Tibial nerve (tissue), 3 donors: ENCODE measurements around the gene SELL.

ENCODE experiments used
- POLR2A ChIP-seq, 2 donors: fragments of 450-650 bp; IDR thresholded peaks; one replicate each; pipeline ENCODE4 v1.6.1; 2017; ENCODE audit warnings: antibody characterized with exemption in 2 of 2, mild to moderate bottlenecking in 2 of 2, moderate library complexity in 2 of 2
- TF ChIP-seq, protein P1 (sequence below), 5 experiments: fragments of 200-600 bp in 3 of 5; fragments of 450-650 bp in 2 of 5; sonication (generic) in 3 of 5; IDR thresholded peaks; one replicate each; pipeline ENCODE4 v1.5.1; 2016 to 2019; ENCODE audit warnings: antibody characterized with exemption in 5 of 5, mild to moderate bottlenecking in 3 of 5, moderate library complexity in 2 of 5

DNA sequence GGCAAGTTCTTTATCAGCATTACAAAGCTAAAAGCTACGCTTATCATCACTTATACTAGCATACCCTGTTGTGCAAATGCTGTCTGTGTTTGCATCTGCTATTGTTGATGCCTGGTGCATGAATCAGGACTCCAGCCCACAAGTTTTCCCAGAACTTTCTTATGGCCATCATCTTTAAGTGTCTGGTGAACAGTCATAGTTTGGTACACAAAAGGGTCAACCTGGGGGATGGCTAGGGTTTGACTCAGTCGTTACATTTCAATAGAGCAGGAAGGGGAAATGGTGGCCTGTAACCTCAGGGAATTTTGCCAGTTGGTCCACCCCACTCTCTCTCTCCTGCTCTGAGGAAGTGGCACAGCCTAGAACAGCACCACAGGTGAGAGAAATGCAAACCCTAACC is 35.4 kb downstream of the SELL start:
- TF ChIP-seq, protein P1, sequence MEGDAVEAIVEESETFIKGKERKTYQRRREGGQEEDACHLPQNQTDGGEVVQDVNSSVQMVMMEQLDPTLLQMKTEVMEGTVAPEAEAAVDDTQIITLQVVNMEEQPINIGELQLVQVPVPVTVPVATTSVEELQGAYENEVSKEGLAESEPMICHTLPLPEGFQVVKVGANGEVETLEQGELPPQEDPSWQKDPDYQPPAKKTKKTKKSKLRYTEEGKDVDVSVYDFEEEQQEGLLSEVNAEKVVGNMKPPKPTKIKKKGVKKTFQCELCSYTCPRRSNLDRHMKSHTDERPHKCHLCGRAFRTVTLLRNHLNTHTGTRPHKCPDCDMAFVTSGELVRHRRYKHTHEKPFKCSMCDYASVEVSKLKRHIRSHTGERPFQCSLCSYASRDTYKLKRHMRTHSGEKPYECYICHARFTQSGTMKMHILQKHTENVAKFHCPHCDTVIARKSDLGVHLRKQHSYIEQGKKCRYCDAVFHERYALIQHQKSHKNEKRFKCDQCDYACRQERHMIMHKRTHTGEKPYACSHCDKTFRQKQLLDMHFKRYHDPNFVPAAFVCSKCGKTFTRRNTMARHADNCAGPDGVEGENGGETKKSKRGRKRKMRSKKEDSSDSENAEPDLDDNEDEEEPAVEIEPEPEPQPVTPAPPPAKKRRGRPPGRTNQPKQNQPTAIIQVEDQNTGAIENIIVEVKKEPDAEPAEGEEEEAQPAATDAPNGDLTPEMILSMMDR (IDR thresholded peaks at IDR 0.05), result no peak
- TF ChIP-seq POLR2A (IDR thresholded peaks at IDR 0.05), result no peak
